Activated CD4-positive, alpha-beta T cell treated with anti-CD3 and anti-CD28 coated beads, Interleukin-2, amount 10 ng/mL, durations not matched to agents 24 days and 14 days (primary cell): ENCODE data around the gene VEPH1. TPM values are rescaled to one million over a fixed set of nuclear protein-coding genes. Genes with fewer than 3 reads are reported as not detected.

ENCODE experiments used
- DNase-seq: peaks from one replicate; pipeline ENCODE4 v3.0.0; 2022
- H3K27ac Mint-ChIP-seq: one replicate; pipeline ENCODE4 v1.8.0; 2022; ENCODE audit warnings: mild to moderate bottlenecking, mixed read lengths
- H3K27me3 Mint-ChIP-seq: one replicate; pipeline ENCODE4 v1.8.0; 2022; ENCODE audit warnings: mixed read lengths
- H3K36me3 Mint-ChIP-seq: one replicate; pipeline ENCODE4 v1.8.0; 2022; ENCODE audit warnings: low read depth, mild to moderate bottlenecking, mixed read lengths
- H3K4me1 Mint-ChIP-seq: one replicate; pipeline ENCODE4 v1.8.0; 2021; ENCODE audit warnings: mixed read lengths
- H3K4me3 Mint-ChIP-seq: one replicate; pipeline ENCODE4 v1.8.0; 2022; ENCODE audit warnings: mild to moderate bottlenecking, moderate library complexity, mixed read lengths
- H3K9me3 Mint-ChIP-seq: one replicate; pipeline ENCODE4 v1.8.0; 2021; ENCODE audit warnings: mixed read lengths
- intact Hi-C: fragments of 100-400 bp; cut with micrococcal nuclease; formaldehyde crosslinking; loops from one replicate; pipeline ENCODE4 v1.15.1; 2023
- total RNA-seq: library from RNA; stranded (reverse); gene quantifications from 2 replicates; pipeline ENCODE4 v1.2.3, GENCODE V29; 2022

Gene VEPH1
- total RNA-seq, 1 donor from 2014 or later, result not detected

GRCh38 chr3:157313186-157313585 lies 190.0 kb downstream of the VEPH1 start:
- Mint-ChIP-seq H3K27ac (no peak overlapping the region), H3K4me1 (no peaks in the 10 kb centered on the region), H3K27me3 (no peaks in the 10 kb centered on the region), H3K36me3 (no peaks in the 10 kb centered on the region), H3K4me3 (no peak overlapping the region), H3K9me3 (no peaks in the 10 kb centered on the region)
- intact Hi-C loops, result no loop called here
- DNase-seq, result no peak

DNA sequence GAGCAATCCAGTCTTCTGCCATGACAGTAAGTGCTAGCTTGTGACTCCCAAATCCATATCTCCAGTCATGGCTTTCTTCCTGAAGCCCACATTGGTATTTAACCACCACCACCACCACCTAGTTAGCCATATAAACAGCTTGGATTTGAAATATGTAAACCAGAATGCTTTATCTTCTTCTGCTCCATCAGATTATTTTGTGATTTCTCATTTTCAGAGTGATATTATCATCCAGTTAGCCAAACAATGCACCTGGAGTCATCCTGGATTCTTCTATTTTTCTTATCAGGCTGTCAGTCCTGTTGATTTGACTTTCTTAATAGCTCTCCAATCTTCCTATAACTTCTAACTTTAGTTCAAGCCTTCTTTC lies 190.9 kb downstream of the VEPH1 start:
- Mint-ChIP-seq H3K4me3 (no peak overlapping the region), H3K36me3 (no peaks in the 10 kb centered on the region), H3K9me3 (no peaks in the 10 kb centered on the region), H3K27ac (no peak overlapping the region), H3K27me3 (no peaks in the 10 kb centered on the region), H3K4me1 (no peaks in the 10 kb centered on the region)
- no peak for DNase-seq
- intact Hi-C loops, result no loop called here

DNA sequence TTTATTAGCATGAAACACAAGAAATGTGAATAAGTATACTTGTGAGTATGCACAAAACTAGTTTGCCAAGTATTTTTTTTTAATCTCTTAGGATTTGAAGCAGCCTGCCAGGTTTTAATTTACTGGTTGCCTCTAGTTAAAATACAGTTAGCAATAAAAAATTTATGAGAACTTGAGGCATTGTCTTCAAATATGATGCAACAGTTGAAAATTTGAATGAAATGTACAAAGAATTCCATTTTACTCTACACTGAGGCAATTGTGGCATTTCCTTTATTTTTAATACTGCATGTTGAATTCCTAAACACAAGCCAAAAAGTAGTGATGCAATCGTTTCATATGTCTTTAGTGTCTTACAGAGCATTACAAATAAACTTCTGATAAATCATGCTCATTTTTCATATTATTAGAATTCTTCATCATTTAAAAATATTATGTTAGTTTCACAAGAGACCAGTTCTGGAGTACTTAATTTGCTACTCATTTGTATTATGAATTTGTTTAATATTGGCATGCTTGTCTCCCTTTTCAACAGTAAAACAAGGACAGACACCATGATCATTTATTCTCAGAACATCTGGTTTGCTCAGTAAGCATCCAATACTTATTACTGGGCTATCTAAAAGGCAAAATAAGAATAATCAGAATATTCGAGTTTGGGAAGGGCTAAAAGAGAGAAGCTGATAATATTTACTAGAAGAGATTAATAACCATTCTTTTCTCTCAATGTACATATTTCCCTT lies 191.4 kb downstream of the VEPH1 start:
- Mint-ChIP-seq H3K4me1 (no peaks in the 10 kb centered on the region), H3K27me3 (no peaks in the 10 kb centered on the region), H3K36me3 (no peaks in the 10 kb centered on the region), H3K9me3 (no peaks in the 10 kb centered on the region), H3K27ac (no peak overlapping the region), H3K4me3 (no peak overlapping the region)
- no peak for DNase-seq
- intact Hi-C loops, result no loop called here

DNA sequence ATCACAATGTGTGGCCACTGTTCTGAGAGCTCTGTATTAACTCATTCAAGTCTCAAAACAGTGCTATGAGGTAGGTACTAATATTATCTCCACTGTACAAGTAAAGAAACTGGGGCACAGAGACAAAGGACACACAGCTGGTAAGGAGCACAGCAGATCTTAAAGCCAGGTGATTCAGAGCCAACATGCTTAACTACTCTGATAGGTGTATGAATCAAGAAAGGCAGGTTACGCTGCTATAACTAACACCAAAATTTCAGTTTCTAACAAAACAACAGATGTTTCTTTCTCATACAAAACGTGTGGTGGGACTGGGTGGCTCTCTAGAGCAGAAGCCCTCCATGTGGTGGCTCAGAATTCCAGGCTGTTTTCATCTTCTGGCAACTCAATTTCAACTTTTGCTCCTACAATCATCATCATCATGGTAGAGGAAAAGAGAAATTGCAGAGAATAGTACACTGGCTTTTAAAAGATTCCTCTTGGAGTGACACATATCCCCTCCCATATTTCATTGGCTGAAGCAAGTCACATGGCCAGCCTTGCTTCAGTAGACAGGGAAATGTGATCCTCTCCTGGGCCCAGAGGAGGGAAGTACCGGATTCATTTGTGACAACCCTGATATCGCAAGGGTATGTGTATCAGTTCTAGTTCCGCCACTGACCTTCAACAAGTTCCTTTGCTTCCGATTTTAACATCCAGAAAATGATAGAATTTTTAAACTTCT lies 192.7 kb downstream of the VEPH1 start:
- Mint-ChIP-seq H3K27me3 (no peaks in the 10 kb centered on the region), H3K4me1 (no peaks in the 10 kb centered on the region), H3K27ac (no peak overlapping the region), H3K36me3 (no peaks in the 10 kb centered on the region), H3K9me3 (no peaks in the 10 kb centered on the region), H3K4me3 (no peak overlapping the region)
- intact Hi-C loops, result no loop called here
- no peak for DNase-seq

GRCh38 chr3:157306502-157306901 lies 196.7 kb downstream of the VEPH1 start:
- Mint-ChIP-seq H3K4me1 (no peaks in the 10 kb centered on the region), H3K27me3 (no peaks in the 10 kb centered on the region), H3K36me3 (no peaks in the 10 kb centered on the region), H3K4me3 (no peak overlapping the region), H3K27ac (no peak overlapping the region), H3K9me3 (no peaks in the 10 kb centered on the region)
- intact Hi-C loops, result no loop called here
- DNase-seq, result no peak

DNA sequence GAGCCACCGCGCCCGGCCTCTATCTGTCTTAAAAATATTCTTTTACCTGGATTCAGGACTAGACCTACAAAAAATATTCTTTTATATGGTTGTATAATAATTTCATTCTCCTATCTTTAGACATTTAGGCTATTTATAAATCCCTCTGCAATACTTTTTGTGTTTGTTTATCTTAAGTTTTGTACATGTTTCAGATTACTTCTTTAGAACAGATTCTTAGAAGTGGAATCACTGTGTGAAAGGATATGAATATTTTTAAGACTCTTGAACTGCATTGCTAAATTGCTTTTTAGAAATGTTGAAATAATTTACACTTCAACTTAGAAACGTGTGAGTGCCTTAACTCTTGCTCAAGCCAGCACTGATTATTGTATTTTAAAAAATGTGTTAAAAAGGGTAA lies 197.8 kb downstream of the VEPH1 start:
- Mint-ChIP-seq H3K27me3 (no peaks in the 10 kb centered on the region), H3K36me3 (no peaks in the 10 kb centered on the region), H3K4me1 (no peaks in the 10 kb centered on the region), H3K4me3 (no peak overlapping the region), H3K9me3 (no peaks in the 10 kb centered on the region), H3K27ac (no peak overlapping the region)
- intact Hi-C loops, result no loop called here
- DNase-seq, result no peak

GRCh38 chr3:157301755-157302154 lies 201.5 kb downstream of the VEPH1 start:
- no peak for DNase-seq
- Mint-ChIP-seq H3K27ac (no peak overlapping the region), H3K4me1 (no peaks in the 10 kb centered on the region), H3K4me3 (no peak overlapping the region), H3K36me3 (no peaks in the 10 kb centered on the region), H3K9me3 (no peaks in the 10 kb centered on the region), H3K27me3 (peaks cover 4% of the 10 kb centered on the region)
- intact Hi-C loops, result no loop called here

- Mint-ChIP-seq H3K27ac (no peak overlapping the region), H3K36me3 (no peaks in the 10 kb centered on the region), H3K4me3 (no peak overlapping the region), H3K9me3 (no peaks in the 10 kb centered on the region), H3K27me3 (peaks cover 4% of the 10 kb centered on the region), H3K4me1 (no peaks in the 10 kb centered on the region)
- intact Hi-C loops, result no loop called here
- no peak for DNase-seq
These were observed 202.1 kb downstream of the VEPH1 start for GRCh38 chr3:157300981-157301663.

GRCh38 chr3:157300094-157300493 lies 203.1 kb downstream of the VEPH1 start:
- Mint-ChIP-seq H3K4me3 (no peak overlapping the region), H3K36me3 (no peaks in the 10 kb centered on the region), H3K27me3 (peaks cover 6% of the 10 kb centered on the region), H3K27ac (no peak overlapping the region), H3K9me3 (no peaks in the 10 kb centered on the region), H3K4me1 (no peaks in the 10 kb centered on the region)
- DNase-seq, result no peak
- intact Hi-C loops, result no loop called here

GRCh38 chr3:157297328-157297915 lies 205.8 kb downstream of the VEPH1 start:
- peaks cover 7% of the 10 kb centered on the region for H3K27me3 Mint-ChIP-seq
- DNase-seq, result no peak
- H3K36me3 Mint-ChIP-seq, result no peaks in the 10 kb centered on the region
- intact Hi-C loops, result no loop called here
- H3K4me3 Mint-ChIP-seq, result no peak overlapping the region
- no peaks in the 10 kb centered on the region for H3K9me3 Mint-ChIP-seq
- H3K27ac Mint-ChIP-seq, result no peak overlapping the region
- H3K4me1 Mint-ChIP-seq, result no peaks in the 10 kb centered on the region

GRCh38 chr3:157294953-157295352 lies 208.3 kb downstream of the VEPH1 start:
- DNase-seq, result no peak
- peaks cover 7% of the 10 kb centered on the region for H3K27me3 Mint-ChIP-seq
- H3K4me3 Mint-ChIP-seq, result no peak overlapping the region
- H3K4me1 Mint-ChIP-seq, result no peaks in the 10 kb centered on the region
- no peaks in the 10 kb centered on the region for H3K9me3 Mint-ChIP-seq
- no peaks in the 10 kb centered on the region for H3K36me3 Mint-ChIP-seq
- intact Hi-C loops, result no loop called here
- H3K27ac Mint-ChIP-seq, result no peak overlapping the region

DNA sequence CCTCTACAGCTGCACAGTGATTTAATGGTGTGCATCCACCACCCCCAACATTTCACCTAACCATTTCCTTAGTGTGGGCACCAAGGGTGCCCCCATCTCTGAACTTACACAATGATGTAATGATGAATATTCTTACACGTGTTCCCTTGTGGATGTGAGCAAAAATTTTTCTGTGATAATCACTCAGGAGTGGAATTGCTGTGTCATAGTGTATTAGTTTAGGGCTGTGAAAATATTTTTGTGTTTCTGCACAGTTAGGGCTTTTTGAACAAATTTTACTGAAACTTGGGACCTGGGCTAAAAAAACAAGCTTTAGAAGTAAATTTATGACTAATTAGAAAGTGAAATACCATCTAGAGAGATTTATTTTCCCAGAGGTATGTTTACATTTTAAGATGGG lies 208.7 kb downstream of the VEPH1 start:
- H3K27ac Mint-ChIP-seq, result no peak overlapping the region
- intact Hi-C loops, result no loop called here
- H3K27me3 Mint-ChIP-seq, result peaks cover 7% of the 10 kb centered on the region
- no peak overlapping the region for H3K4me3 Mint-ChIP-seq
- no peaks in the 10 kb centered on the region for H3K36me3 Mint-ChIP-seq
- H3K9me3 Mint-ChIP-seq, result no peaks in the 10 kb centered on the region
- no peak for DNase-seq
- H3K4me1 Mint-ChIP-seq, result no peaks in the 10 kb centered on the region

DNA sequence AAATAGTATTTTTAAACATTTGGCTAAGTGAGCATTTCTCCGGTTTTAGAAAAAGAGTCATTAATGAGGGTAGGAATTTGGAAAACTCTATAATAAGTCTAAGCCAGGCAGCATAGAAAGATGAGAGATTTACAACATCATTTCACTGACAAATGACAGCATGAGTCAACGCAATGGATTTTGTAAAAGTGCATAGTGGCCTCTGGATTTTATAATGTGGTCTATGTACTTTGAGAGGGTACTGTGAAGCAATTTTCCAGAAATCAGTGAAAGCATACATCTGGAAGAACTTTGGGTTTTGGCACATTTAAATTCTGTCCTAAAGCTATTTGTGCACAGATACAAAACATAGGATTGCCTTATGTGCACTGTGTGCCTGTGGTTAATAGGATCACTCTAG lies 212.4 kb downstream of the VEPH1 start:
- Mint-ChIP-seq H3K27ac (no peak overlapping the region), H3K4me3 (no peak overlapping the region), H3K9me3 (no peaks in the 10 kb centered on the region), H3K27me3 (peaks cover 1% of the 10 kb centered on the region), H3K4me1 (no peaks in the 10 kb centered on the region), H3K36me3 (no peaks in the 10 kb centered on the region)
- DNase-seq, result no peak
- intact Hi-C loops, result no loop called here

DNA sequence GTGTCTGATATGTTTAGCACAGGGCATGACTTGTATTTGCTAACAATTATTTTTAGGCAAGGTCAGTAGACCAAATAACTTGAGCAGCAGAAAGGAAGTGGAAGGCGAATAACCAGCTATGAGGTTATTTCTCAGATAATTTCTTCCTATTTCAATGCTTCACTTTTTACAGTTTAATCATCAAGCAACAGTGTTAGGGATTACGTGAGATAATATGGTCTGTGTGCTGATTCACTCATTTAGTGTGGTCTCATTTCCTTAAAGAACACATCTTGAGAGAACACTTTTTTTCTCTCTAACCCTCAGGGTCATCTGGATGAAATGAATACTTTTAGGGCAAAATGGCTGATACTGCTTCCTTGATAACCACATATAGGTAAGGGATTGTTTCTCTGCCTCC lies 217.2 kb downstream of the VEPH1 start:
- no peak for DNase-seq
- H3K27me3 Mint-ChIP-seq, result no peaks in the 10 kb centered on the region
- no peak overlapping the region for H3K4me3 Mint-ChIP-seq
- no peaks in the 10 kb centered on the region for H3K9me3 Mint-ChIP-seq
- H3K4me1 Mint-ChIP-seq, result no peaks in the 10 kb centered on the region
- intact Hi-C loops, result no loop called here
- H3K36me3 Mint-ChIP-seq, result no peaks in the 10 kb centered on the region
- H3K27ac Mint-ChIP-seq, result no peak overlapping the region
